NOMO-1 treated with dmso at 0.1 percent for 144 hours (cell line): ENCODE data around the gene ZNF503.

Experiments used
- DNase-seq: peaks from one replicate; lab custom pipeline; 2025; ENCODE audit not compliant: unreplicated experiment; lab: John Stamatoyannopoulos, UW

The ZNF503 gene

GRCh38 chr10:75407224-75407712 is 5.7 kb upstream of the ZNF503 start:
- no peak for DNase-seq

GRCh38 chr10:75406462-75407223 is 5.1 kb upstream of the ZNF503 start:
- no peak for DNase-seq

DNA sequence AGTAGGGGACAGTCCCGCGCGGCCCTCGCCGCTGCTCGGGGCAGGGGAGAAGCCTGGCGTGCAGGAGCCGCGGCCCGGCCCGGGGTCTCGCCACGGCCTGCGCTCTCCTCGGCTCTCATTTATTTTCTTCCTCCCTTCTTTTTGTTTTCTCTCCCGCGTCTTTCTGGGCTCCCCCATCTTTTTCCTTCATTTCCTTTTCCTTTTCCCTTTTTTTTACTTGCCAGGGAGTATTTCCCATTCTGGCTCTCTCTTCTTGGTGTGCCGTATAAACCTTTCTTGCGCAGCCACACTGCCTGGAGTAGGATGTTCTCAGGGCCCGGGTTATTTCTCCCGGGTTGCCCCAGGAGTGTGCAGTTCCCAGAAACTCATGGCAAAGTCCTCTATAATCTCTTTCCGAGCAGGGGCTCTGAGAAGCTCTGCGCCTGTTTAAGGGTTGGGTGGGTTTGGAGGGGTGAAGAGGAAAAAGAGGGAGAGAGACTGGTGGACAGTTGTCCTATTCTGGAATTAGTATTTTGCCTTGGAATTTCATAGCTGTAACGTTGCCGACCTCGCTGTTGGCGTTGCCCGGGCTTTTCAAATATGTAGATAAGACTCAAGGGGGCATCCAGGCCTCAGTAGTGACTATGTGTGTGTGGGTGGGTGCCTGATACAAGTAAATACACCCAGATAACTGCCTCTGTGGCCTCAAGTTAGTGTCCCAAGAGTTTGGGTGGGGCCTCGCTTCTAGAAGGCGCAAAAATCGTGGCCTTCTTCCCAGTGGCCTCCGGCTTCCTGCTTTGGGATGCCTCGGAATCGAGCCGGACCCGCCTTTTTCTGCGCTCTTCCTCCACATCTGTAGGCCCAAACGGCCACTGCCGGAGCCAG is 4.3 kb upstream of the ZNF503 start:
- no peak for DNase-seq

DNA sequence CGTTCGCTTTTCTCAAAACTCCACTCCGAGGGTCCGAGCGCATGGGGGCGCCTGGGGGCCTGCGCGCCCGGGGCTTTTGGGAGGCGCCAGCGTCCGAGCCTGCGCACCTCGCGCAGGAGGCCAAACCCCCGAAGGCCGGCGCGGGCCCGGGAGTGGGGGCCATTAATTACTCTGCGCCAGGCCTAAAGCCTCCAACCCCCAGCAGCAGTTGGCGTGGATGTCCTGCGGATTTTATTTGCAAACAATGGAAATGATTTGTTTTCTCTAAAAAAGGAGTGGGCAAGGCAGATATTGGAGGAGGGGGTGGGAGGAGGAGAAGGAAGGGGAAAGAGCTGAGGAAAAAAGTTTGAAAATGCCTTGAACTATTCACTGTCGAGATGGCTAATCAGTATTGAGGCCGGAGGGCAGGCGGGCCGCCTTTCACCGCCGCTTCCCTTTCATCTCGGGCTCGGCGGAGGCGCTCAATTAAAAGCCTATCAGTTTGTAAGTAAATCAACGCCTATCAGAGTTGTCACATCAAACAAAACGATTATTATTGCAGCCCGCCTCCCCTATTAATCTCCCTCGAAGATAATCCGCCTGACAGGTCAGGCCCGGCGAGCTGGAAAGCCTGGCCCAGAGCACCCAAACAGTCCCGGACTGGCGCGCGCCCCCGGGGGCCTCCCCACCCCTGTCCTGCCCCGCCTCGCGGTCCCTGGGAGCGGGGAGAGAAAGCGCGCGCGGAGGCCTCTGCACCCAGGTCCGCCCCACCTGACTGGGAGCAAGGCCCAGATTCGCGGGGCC is 3.4 kb upstream of the ZNF503 start:
- no peak for DNase-seq

DNA sequence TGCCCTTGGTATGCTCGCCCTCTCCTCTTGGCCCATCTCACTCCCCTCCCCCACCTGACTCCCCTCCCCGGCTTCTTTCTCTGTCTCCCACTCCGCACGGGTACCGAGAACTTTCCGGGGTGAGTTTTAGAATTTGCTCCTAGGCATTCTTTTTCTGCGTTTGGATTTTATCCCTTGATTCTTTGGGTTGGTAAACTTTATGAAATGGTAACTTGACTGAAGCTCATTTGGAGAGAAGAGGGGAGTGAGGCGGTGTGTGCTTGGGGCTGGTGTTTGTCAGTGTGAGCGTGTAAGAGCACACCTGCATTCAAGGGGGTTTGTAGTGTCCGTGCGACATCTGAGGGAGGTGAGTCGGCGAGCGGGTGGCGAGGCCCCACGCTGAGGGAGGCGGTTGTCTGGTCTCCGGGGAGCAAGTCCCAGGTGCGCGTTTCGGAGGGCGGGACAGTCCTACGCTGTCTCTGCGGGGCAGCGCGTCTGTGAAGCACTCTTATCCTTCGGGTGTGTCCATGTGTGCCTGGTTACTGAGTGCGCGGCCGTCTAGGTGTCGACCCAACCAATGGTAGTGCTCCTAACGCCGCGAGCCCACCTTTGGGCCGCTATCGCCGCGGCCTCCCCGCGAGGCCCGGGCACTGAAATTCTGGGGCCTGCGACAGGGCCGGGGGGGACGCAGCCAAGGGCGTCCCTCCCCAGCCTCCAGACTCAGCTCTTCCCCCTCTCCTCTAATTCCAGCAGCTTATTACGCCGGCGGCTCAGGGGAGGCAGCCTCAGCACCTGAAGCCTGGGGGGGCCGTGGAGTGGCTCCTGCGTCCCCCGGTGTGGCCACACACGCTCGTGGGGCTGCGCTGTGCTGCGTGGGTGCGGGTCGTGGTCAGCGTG is 2.6 kb upstream of the ZNF503 start:
- no peak for DNase-seq

DNA sequence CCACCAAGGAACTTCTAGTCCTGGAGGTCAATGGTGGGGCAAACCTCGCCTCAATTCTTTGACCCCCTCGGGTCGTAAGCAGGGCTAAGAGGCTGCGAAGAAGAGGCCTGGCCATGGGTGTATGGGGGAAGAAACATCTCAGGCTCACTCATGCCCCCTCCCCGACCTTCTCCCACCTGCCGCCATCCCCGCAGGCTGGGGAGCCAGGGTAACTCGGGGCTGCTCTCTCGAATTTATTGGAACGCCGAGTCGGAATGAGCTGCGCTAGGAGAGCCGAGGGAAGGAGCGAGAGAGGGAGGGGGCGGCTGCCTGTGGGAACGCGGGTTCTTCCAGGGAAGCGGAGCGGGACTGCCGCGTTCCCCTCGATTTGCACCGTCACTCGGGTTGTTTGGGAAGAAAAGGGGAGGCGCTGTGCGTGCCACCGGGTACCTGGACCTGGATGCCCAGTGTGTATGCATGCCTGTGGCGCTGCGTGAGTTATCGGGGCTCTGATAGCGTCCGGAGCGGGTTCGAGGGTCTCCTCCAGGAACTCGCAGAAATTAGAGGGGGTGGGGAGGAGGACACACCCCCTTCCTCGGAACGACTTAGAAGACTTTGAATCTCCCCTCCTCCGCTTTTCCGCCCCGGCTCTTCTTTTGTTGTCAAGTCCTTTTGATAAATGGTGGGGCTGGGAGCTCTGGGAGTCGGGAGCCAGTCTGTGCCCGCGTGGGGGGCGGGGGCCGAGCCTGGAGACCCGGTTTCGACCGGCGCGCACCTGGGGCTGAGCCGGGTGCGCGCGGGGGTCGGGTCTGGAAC is 1.8 kb upstream of the ZNF503 start:
- DNase-seq = no peak

GRCh38 chr10:75402486-75403143 is 1.1 kb upstream of the ZNF503 start:
- DNase-seq = peak; percentile 62

- DNase-seq = no peak
These were observed 594 bp downstream of the ZNF503 start for GRCh38 chr10:75400771-75401568.

GRCh38 chr10:75400163-75400770 is 1.3 kb downstream of the ZNF503 start:
- no peak for DNase-seq

- DNase-seq = peak; percentile 29
These were observed 2.0 kb downstream of the ZNF503 start for GRCh38 chr10:75399461-75400162.

DNA sequence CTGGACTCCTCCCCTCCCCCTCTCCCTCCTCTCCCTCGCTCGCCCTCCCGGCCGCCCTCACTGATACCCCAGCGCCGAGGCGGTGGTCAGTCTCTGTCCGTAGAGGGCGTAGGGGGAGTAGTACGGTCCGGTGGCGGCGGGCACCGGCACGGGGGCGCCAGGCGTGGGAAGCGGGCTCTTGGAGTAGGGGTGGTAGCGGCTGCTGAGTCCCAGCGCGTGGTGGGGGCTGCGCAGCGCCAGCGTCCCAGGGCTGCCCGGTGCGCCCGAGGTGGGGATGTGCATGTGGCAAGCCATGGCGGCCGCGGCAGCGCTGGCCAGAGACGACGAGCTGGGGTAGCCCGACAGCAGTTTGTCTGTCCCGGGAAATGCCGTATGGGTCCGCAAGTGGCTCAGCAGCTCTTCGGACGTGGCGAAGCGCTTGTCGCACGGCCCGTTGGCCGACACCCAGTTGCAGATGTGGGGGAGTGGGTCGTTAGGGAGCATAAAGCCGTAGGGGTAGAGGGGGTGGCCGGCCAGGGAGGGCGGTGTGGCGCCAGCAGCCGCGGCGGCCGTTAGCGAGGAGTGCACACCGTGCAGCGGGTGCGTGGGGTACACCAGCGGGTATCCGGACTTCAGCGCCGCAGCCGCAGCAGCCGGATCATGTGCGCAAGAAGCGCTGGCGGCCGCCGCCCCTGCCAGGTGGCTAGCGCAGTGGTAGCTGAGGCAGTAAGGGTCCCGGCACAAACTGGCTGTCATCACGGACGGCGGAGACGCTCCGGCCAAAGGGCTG is 2.7 kb downstream of the ZNF503 start:
- no peak for DNase-seq

- DNase-seq = no peak
These were observed 3.3 kb downstream of the ZNF503 start for GRCh38 chr10:75398200-75398691.

DNA sequence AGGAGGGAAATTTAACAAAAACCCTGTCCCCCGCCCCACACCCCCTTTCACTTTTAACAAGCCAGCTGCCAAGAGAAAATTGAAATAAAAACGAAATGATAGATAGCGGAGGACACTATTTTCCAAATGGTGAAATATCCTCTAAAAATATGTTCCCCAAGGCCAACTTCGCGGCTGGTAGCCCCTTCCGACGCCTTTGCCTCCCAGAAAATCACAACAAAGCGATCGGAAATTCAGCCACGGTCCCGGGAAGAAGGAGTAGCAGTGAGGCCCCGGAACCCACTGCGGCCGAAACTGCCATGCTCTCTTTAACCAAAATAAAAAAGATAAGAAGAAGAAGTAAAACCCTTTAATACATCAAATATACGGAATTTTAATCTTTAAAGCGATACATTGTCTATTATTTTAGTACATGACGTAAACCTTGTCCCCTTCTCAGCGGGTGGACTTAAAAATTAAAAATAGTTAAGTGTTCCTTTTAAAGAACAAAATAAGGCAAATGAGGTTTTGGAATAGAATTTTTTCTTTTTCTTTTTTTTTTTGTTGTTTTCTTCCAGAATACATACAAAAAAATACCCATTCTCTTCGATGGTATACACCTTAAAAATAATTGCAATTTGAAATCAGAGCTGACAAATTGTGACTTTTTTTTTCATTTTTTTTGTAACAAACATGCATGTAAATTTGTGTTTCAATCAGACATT is 3.9 kb downstream of the ZNF503 start:
- DNase-seq = no peak

DNA sequence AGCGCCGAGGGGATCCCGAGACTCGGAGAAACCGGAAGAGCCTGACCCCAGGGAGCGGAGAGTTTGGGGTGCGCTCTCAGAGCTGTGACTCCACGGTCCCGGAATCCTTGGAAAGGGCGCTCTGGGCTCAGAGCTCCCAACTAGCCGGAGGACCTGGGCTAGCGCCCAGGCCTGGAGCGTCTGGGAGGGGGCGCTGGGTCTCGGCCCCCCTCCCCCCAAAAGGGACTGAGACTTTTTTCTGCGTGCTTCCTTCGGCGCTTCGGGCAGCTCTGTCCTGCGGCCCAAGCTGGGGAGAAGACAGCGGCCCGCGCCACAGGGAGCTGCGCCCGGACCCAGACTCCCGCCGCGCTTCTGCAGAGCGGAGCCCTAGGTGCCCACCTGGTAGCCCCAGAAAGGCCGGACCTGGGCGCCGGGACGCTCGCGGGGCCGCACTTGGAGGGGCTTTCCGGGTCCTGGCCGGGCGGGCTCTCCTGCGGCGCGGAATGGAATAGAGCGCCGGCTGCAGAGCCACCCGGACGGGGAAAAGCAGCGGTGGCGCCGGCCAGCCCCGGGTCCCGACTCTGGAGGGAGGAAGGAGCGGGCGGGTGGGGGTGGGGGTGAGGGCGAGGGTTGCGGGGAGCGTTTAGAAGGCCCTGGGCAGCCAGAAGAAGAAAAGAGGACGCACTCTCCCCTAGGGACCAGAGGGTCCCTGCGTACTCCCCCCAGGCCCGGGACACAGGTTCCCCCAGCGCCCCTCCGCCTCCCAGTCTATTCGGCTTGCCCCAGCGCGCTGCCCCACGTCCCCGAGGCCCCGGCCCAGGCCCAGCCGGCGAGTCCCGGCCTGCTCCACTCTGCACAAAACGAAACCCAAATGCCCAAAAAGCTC is 4.7 kb downstream of the ZNF503 start:
- DNase-seq = no peak
